Glomerular visceral epithelial cell (primary cell): ENCODE measurements around the gene HNMT.
"Not testable (repeated sequence)": the region's sequence is repeated elsewhere in the genome, so short reads cannot be mapped to it uniquely, and the experiment has no call there.

ENCODE experiments used
- DNase-seq: peaks from one replicate; pipeline ENCODE4 v3.0.0-alpha.2; 2016; ENCODE audit errors: extremely low spot score

Gene HNMT

DNA sequence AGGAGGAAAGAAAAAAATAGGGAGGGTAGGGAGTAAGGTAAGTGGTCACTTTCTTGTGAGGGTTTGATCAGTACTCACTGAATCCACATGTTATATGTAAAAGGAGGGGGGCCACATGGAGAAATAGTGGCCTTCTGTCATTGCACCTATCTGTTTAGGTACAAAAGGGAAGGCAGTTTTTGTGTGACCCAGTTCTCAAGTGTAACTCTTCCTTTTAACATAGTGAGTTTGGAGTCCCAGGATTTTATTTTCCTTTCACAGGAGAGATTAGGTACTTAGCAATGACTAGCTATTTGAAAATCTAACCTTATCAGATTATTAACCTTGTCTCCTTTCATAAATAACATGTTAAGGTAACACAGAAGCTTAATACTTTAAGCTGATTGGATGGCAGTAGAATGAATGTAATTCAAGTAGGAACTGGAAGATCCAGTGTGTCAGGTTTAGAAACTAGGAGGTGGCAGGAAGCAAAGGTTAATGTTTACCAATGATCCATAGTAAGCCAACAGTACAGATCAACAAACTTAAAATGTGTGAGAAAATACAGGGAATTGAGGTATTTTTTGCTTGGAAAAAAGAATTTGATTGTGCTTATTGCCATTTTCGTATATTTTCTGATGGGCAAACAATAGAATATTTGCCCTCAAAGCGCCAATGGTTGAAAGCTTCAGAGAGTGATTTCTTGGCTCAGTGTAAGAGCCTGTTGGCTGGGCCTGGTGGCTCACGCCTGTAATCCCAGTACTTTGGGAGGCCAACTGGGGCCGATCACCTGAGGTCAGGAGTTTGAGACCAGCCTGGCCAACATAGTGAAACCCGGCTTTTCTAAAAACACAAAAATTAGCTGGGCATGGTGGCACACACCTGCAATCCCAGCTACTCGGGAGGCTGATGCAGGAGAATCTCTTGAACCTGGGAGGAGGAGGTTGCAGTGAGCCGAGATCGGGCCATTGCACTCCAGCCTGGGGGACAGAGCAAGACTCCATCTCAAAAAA lies 11.3 kb downstream of the HNMT start:
- DNase-seq, result no peak

DNA sequence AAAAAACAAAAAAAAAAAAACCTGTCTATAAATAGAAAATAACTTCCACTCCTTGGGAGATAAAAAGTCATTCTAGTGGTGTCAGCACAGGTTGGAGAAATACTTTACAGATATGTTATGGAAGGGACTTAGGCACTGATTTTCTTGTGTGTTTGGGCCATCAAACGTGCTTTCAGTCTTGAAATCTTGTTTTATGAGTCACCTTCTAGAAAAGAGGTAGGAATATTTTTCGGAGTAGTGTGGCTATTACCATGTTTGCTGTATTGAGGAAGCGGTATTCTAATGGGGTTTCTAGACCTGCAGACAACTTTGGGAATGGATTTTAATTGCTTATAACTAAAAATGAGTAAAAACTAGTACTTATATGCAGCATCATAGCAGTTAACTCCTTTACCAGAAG lies 12.0 kb downstream of the HNMT start:
- no peak for DNase-seq

DNA sequence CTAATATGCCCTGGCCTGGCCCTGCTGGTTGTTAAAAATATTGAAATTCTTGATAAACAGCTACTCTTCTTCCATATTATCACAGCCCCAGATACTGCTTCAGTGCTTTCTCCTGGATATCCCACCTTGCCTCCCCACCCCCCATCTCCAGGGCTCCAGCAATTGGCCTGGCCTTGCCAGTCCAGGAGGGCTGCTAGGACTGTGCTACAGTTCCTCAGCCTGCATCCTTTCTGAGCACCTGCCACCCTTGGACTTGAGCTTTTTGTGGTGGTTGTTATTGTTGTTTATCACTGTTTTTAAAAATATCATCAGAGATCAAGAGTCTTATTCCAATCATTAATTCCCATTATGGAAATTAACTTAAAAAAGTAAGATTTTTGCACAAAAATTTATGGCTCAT lies 13.5 kb downstream of the HNMT start:
- DNase-seq, result no peak

DNA sequence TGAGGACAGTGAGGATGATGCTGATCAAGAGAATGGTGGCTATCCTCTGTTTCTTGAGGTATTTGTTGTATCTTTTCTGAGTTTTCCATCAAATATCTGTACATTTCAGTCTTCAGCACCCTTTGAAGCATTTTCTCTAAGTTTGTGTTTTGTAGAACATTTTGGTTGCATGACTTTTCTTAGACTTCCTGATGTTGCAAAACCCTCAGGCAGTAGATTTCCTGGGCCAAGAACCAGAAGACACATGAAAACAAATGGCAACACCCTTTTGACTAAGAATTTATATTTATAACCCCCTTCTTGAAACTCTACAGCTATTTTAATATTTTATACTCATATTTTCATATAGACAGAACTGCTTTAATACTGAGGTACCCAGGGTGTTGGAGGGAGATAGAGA lies 16.2 kb downstream of the HNMT start:
- no peak for DNase-seq

DNA sequence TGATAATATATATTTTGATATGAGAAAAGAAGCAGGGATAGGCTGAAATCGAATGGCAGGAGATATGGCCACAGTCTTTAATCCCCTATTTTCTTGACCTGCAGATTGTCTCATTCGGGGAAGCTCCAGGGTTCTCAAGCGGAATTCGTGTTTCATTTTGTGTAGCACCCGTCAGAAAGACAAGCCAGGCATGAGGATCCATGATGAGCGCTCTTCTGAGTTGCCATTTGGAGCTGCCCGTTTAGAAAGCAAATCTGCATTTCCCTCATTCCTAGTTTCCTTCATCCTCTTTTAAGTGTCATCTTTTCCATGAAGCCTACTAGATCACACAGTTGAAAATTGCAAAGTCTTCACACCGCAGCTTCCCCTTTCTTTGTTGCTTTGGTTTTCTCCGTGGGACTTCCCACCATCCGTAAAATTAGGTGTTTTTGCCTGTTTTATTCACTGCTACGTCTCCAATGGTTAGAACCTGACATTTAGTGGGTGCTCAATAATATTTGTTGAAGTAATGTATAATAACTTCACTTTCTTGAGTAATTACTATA lies 16.9 kb downstream of the HNMT start:
- no peak for DNase-seq

DNA sequence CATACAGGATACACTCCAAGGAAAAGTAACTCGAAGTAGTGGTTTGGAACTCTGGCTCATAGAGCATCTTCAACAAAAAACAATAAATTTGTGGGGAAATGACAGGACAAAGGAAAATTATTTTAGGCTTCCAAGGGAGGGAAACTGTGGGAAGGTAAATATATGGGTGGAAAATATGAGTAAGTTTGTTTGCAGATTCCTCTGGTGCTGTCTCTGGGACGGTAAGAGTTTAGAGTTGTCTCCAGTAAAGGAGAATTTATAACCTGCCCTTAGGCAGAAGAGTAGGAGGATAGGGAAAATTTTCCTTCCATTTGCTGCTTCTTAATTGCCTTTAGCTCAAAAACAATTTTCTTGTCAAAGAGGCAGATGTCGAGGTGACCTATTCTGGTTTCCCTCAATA lies 19.3 kb downstream of the HNMT start:
- no peak for DNase-seq

DNA sequence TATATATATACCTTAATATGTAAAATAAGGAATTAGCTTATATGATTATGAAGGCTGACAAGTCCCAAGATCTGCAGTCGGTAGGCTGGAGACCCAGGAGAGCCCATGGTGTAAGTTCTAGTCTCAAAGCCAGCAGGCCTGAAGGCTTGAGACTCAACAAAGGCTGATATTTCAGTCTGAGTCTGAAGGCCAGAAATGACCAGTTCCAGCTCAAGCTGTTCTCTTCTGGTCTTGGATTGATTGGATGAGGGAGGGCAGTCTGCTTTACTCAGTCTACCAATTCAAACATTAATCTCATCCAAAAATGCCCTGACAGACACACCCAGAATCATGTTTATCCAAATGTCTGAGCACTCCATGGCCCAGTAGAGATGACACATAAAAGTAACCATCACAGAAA lies 22.0 kb downstream of the HNMT start:
- no peak for DNase-seq

DNA sequence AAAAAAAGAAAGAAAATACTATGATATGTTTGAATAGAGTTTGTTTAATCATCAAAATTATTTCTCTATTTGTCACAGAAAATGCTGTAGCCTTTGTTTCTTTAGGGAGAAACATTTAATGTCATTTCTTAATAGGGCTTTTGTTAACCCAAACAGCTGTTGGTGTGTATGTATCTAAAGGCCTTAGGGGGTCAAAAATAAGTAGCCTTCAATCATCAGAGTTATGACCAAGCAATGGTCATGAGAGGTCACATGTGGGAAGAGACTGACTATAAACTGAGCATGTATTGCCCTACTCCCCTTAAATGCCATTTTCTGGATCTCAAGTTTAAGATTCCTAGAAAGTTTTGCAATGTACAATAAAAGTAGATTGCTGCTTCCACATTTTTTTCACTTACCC lies 22.7 kb downstream of the HNMT start:
- no peak for DNase-seq

DNA sequence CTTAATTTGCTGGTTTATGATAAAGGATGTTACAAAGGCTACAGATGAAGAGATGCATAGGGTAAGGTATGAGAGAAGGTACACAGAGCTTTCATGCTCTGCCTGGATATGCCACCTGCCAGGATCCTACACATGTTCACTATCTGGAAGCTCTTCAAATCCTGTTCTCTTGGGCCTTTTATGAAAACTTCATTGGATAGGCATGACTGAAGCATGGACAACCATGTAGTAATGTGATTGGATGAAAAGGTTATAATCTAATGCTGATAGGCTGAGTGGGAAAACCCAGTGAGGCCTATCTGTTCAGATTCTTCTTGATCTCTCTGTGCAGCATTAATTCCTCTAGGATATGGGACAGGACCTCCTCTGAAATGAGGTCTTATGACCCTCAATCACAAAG lies 26.8 kb downstream of the HNMT start:
- DNase-seq, result no peak

DNA sequence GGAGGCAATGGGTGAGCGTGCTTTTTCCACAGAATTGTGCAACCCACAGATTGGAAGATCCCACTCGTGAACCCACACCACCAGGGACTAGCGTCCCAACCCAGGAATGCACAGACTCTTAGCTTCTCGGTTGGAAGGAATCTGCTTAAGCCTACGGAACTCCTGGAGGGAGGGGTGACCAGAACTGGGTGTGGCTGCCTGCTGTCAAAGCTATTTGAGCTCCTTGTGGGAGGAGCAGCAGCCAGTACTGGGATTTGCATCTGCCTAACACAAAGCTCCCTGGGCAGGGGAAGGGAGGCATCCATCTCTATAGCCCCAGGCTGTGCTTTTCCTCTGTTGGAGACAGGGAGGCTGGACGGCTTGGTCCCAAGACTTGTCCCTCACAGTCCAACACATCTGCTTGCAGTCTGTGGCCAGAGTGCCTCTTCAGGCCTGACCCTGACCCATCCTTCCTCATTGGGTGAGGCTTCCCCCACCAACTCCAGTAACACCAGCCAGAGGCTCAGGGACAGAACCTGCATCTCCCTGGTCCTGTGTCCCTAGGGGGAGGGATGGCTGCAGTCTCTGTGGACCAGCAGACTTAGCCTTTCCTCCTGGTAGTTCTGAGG lies 27.9 kb downstream of the HNMT start:
- DNase-seq, result no peak

DNA sequence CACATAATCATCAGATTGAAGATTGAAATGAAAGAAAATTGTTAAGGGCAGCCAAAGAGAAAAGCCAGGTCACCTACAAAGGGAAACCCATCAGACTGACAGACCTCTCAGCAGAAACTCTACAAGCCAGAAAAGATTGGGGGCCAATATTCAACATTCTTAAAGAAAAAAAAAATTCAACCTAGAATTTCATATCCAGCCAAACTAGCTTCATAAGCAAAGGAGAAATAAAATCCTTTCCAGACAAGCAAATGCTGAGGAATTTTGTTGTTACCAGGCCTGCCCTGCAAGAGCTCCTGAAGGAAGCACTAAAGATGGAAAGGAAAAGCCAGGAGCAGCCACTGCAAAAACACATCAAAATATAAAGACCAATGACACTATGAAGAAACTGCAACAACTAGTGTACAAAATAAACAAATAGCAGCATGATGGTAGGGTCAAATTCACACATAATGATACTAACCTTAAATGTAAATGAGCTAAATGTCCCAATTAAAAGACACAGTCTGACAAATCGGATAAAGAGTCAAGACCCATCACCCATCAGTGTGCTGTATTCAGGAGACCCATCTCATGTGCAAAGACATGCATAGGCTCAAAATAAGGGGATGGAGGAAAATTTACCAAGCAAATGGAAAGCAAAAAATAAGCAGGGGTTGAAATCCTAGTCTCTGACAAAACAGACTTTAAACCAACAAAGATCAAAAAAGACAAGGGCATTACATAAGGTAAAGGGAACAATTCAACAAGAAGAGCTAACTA lies 29.6 kb downstream of the HNMT start:
- not testable (repeated sequence) for DNase-seq

DNA sequence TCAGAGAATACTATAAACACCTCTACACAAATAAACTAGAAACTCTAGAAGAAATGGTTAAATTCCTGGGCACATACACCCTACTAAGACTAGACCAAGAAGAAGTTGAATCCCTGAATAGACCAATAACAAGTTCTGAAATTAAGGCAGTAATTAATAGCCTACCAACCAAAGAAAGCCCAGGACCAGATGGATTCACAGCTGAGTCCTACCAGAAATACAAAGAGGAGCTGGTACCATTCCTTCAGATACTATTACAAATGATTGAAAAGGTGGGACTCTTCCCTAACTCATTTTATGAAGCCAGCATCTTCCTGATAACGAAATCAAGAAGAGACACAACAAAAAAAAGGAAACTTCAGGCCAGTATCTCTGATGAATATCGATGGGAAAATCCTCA lies 31.1 kb downstream of the HNMT start:
- DNase-seq, result not testable (repeated sequence)

DNA sequence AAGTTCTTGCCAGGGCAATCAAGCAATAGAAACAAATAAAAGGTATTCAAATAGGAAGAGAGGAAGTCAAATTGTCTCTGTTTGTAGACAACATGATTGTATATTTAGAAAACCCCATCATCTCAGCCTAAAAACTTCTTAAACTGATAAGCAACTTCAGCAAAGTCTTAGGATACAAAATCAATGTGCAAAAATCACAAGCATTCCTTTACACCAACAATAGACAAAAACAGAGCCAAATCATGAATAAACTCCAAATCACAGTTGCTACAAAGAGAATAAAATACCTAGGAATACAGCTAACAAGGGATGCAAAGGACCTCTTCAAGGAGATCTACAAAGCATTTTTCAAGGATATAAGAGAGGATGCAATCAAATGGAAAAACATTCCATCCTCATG lies 31.9 kb downstream of the HNMT start:
- DNase-seq, result not testable (repeated sequence)

DNA sequence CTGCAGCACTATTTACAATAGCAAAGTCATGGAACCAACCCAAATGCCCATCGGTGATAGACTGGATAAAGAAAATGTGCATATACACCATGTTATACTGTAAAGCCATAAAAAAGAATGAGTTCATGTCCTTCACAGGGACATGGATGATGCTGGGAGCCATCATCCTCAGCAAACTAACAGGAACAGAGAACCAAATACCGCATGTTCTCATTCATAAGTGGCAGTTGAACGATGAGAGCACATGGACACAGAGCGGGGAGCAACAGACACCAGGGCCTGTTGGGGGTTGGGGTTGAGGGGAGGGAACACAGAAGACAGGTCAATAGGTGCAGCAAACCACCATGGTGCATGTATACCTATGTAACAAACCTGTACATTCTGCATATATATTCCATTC lies 33.5 kb downstream of the HNMT start:
- DNase-seq, result no peak

DNA sequence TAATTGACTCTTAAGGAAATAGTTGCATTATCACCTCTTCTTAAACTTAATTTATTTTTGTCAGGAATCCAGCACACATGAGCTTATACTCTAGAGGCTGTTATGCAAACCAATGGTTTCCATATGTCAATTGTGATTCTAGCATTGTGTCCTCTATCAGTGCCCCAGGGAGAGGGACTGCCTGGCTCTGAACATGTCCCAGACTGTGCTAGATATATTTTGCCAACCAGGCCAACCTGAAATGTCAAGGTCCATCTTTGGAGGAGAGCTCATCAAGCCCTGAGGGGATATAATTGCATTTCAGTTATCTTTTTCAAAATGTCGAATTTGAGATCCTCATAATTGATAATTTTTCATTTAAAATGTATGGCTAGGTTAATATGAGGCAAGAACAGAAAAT lies 34.2 kb downstream of the HNMT start:
- DNase-seq, result no peak

DNA sequence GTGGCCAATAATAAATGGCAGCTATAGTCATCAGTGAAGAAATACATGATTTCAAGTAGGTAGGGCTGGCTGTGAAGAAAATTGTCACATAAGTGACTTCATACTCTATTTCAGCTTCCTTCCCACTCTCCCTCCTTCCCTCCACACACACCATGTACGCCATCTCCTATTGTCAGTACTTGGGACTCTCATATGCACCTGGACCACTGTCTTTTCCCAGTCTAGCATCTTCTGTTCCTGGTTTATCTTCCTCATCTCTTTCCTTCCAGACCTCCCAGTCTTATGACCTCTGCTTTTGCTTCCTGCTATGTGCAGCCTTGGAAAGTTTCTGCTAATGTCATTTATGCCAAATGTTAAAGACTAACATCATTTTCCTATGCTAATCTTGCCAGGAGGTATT lies 35.0 kb downstream of the HNMT start:
- DNase-seq, result no peak

DNA sequence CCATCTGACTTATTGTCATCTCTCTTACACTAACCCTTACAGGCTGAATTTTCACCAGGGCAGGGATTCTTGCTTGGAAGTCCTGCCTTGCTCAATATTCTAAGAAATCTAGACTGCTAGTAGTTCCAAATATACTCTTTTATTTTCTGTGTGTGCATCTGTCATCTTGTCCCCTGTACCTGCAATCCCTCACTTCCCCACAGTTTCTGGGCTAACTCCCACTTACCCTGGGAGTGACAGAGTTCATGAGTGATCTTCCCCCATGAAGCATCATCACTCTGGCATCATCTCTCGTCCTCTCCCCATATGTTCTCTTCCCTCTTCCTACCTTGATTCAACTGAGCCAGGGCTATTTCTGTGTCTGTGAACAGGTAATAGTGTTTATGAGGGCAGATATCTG lies 35.7 kb downstream of the HNMT start:
- no peak for DNase-seq

DNA sequence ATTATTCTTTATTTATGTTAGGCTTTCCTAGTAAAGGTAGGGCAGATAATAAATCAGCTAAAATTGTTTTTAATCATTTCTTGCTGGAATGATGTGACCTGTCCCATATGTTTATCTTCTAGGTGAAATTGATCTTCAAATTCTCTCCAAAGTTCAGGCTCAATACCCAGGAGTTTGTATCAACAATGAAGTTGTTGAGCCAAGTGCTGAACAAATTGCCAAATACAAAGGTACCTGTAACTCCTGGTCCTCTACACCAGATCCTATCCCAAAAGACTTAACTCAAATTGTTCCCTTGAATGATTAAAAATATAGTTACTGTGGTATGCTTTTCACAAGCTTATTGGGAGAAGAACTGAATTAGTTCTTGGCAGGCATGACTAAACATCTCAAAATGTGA lies 36.5 kb downstream of the HNMT start:
- DNase-seq, result no peak

DNA sequence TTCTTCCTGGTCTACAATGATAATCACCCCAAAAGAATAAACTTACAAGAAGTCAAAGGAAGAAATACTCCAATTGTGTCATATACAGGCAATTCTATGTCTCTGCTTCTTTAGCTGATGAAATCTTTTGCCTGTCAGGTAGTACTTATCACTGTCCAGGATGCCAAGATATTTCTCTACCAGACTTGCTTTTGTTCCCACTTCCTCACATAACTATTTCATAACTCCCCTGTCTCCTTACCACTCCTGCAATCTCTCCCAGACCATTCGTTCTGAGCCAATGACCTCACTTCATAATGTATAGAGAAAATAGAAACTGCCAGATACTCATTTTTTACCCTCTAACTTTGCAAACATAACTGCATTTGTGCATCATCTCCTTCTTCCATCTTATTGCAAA lies 39.1 kb downstream of the HNMT start:
- no peak for DNase-seq

DNA sequence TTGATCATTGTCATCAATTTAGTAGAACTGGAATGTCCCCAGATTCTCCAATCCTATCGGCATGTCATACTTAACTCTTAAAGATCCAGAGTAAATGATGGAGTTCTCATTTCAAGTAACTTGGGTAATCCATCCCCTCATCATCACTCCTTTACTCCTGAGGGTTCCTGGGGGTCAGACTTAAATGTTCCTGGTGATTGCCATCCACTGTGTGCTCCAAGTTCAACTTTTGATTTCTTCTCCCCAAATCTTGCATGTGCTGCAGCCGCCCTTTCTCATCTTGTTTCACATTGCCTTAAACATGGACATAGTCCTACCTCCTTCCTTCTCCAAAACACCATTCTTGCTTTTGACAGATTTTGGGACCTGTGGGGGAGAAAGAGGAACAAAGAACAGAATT lies 43.2 kb downstream of the HNMT start:
- DNase-seq, result no peak

DNA sequence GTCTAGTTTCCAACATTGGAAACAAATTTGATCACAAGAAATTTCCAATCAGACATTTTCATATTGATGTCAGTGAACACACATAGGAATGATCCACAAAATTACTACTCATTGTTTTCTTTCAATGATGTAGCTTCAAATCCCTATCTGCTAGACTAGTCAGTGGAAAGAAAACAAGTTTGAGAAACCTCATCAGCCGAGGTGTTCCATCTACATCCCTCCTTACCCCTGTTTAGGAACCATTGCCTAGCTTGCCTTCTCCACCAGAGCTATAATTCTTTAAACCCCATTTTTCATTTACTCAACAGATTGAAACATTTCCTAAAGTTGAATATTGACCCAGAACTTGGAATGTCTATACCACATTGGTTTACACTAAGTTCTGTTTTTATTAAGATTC lies 45.3 kb downstream of the HNMT start:
- no peak for DNase-seq

DNA sequence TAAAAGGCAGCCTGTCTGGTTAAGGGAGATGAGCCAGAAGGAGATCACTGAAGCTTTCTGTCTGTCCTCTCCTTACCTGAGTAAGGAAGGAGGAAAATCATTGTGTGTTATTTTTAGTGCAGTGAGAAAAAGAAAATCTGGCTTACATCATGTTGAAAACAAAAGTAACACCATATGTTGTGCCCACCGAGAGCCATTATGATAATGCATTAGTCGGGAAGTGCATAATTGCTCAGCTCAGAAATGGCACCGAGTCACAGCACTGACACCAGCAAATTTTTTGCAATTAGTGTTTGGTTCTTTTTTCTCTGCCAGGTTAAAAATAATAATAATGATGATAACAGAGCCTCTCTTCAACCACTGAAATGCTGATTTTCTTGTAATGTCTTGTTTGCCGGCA lies 46.6 kb downstream of the HNMT start:
- no peak for DNase-seq
